Myocyte (in vitro differentiated cells): Measurements from ENCODE around the gene PDK2. TPM values are rescaled to one million over a fixed set of nuclear protein-coding genes. Genes with fewer than 3 reads are reported as not detected.
"Not testable (repeated sequence)": the region's sequence is repeated elsewhere in the genome, so short reads cannot be mapped to it uniquely, and the experiment has no call there.

Experiments
- DNase-seq: peaks from one replicate; pipeline ENCODE4 v3.0.0-alpha.2; 2012; ENCODE audit warnings: low read depth
- total RNA-seq: library from RNA; depleted of rRNA; stranded (reverse); fragments of >200 nt; gene quantifications from 2 replicates; pipeline ENCODE4 v1.2.3, GENCODE V29; 2014

The PDK2 gene
- total RNA-seq, 1 donor from 2014 or later: 54.4 TPM

DNA sequence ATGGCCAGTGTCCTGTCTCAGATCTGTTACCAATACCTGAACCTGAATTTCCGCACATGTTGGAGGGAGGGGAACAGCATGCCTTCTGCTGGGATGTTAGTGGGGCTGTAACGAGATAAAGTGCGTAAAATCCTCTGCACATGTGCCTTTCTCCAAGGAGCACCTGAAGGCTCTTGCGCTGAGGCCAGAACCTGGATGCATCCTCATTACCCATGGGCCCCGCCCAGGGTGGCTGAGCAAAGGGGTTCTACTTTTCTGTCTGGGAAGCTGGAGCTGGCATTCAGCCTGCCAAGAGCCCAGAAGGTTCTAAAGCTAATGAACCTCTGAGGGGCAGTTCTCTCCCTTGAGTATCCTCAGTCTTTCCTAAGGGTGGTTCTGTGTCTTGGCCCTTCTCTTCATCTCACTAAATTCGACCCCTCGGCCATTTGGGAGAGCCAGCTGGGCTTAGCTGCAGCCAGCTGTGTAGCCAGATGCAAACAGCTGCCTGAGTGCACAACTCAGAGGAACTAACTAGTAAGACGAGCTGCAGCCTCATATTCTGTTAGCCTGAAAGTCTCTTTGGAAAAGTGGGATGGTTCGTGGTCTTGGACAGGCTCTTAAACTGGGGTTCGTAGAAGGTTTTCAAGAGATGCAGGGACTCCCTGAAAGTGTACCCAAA is 36.7 kb upstream of the PDK2 start:
- DNase-seq: no peak

GRCh38 chr17:50059256-50059655 is 35.9 kb upstream of the PDK2 start:
- DNase-seq: peak; percentile 89

DNA sequence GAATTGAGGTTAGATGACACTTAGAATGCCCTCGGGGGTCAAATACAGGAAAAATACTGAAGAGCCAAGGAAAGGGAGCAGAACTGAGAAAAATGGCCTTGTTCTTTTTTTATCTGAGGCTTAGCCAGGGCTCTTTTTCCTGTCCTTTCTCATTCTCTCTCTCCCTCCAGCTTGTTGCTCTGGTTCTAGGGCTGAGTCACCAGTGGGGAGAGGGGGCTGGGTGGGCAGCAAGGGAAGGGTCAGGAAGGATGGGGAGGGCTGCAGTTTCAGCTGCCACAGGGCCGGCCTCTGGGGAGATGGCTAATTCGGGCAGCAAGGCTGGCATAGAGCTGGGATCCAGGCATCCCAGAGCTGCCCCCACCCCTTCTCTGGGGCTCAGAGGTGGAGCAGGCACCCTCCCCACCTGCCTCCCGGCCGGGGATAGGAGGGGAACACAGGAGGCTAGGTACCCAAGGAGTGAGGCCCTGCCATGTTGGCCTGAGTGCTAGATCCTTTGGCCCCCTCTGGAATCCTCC is 35.3 kb upstream of the PDK2 start:
- peak; percentile 96 for DNase-seq

GRCh38 chr17:50060951-50061712 is 34.0 kb upstream of the PDK2 start:
- DNase-seq: peak; percentile 98

DNA sequence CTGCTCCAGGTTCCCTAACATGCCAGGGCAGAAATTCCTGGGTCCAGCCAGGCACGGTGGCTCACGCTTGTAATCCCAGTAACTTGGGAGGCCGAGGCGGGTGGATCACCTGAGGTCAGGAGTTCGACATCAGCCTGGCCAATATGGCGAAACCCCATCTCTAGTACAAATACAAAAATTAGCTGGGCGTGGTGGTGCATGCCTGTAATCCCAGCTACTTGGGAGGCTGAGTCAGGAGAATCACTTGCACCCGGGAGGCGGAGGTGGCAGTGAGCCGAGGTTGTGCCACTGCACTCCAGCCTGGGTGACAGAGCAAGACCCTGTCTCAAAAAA is 33.5 kb upstream of the PDK2 start:
- not testable (repeated sequence) for DNase-seq

- peak; percentile 99 for DNase-seq
Observed at GRCh38 chr17:50062293-50063243, 32.6 kb upstream of the PDK2 start.

DNA sequence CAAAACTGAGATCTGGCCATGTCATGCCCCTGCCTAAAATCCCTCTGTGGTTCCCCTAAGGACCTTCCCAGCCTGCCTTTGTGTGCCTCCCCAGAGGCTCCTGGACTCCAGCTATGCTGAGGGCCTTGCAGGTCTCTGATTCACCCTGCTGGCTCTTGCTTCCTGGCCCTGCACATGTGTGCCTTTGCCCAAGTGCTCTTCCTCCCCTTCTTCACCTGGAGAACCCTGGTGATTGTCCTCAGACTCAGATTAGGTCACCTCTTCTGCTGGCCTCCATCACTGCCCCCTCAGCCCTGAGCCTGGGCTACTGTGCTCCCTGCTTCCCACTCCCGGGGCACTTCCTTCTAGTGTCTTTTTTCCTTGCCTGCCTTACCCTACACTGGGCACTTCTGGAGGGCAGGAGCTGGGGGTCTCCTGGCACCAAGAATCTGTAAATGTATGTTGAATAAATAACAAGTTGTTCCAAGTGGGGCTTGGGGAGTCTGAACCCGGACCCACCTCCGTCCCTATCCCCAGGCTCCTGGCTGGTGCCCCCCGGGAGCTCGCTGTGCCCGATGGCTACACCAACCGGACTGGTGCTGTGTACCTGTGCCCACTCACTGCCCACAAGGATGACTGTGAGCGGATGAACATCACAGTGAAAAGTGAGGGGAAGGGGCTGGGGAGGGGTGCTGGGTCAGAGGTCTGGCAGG is 31.4 kb upstream of the PDK2 start:
- DNase-seq: peak; percentile 50

- DNase-seq: peak; percentile 94
Observed at GRCh38 chr17:50064253-50065001, 30.7 kb upstream of the PDK2 start.

DNA sequence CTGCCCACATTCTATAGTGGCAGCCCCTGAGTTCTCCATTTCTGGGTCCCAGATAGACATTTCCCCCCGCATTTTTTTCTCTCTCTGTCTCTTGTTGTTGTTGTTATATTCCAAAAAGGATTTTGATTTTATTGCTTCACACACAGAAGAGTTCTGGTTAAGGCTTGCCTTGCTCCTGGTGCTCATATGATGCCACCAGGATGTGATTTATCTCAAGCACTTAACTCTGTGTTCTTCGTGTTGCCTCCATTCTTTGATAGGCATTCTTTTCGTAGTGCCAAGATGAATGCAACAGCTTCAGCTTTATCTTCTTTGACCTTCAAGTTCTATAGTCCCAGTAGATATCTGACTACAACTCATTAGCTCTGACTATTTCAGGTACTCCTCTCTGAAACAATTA is 30.1 kb upstream of the PDK2 start:
- DNase-seq: no peak

- no peak for DNase-seq
Observed at GRCh38 chr17:50066995-50067394, 28.2 kb upstream of the PDK2 start.

DNA sequence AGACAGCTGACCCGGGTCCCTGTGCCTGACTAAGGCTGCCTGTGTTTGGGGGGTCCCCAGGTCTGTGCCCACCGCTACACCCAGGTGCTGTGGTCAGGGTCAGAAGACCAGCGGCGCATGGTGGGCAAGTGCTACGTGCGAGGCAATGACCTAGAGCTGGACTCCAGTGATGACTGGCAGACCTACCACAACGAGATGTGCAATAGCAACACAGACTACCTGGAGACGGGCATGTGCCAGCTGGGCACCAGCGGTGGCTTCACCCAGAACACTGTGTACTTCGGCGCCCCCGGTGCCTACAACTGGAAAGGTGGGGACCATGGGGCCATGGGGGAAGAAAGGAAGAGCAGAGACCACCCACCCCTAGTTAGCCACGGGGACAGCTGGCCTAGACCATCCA is 27.2 kb upstream of the PDK2 start:
- no peak for DNase-seq

GRCh38 chr17:50070908-50071680 is 24.1 kb upstream of the PDK2 start:
- no peak for DNase-seq

GRCh38 chr17:50071692-50072091 is 23.5 kb upstream of the PDK2 start:
- DNase-seq: no peak

GRCh38 chr17:50072130-50072529 is 23.0 kb upstream of the PDK2 start:
- DNase-seq: no peak

GRCh38 chr17:50072925-50073324 is 22.2 kb upstream of the PDK2 start:
- no peak for DNase-seq

GRCh38 chr17:50074227-50074626 is 20.9 kb upstream of the PDK2 start:
- no peak for DNase-seq

GRCh38 chr17:50075446-50076032 is 19.6 kb upstream of the PDK2 start:
- DNase-seq: no peak

- no peak for DNase-seq
Observed at GRCh38 chr17:50076221-50076590, 18.9 kb upstream of the PDK2 start.

DNA sequence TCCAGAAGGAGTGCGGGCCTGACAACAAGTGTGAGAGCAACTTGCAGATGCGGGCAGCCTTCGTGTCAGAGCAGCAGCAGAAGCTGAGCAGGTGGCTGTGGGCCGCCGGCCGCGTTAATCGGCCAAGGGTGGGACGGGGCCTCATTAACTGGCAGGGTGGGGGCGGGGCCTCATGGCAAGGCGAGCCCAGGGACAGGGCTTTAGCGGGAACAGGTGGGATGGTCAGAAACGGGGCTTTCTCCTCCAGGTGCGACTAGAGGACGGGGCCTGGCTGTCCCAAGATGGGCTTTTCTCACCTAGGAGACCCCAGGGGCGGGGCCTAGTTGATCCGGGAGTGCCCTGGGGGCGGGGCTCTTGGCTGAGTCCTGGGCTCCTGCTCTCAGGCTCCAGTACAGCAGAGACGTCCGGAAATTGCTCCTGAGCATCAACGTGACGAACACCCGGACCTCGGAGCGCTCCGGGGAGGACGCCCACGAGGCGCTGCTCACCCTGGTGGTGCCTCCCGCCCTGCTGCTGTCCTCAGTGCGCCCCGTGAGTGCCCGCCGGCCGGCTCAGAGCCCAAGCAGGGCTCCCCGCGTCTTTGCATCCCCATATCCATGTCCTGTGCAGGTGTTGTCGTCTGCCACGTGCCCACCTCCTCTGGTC is 18.4 kb upstream of the PDK2 start:
- DNase-seq: no peak
